Measurements from ENCODE around the gene ZNF322.
"Not testable (repeated sequence)": the region's sequence is repeated elsewhere in the genome, so short reads cannot be mapped to it uniquely, and the experiment has no call there.

DNA sequence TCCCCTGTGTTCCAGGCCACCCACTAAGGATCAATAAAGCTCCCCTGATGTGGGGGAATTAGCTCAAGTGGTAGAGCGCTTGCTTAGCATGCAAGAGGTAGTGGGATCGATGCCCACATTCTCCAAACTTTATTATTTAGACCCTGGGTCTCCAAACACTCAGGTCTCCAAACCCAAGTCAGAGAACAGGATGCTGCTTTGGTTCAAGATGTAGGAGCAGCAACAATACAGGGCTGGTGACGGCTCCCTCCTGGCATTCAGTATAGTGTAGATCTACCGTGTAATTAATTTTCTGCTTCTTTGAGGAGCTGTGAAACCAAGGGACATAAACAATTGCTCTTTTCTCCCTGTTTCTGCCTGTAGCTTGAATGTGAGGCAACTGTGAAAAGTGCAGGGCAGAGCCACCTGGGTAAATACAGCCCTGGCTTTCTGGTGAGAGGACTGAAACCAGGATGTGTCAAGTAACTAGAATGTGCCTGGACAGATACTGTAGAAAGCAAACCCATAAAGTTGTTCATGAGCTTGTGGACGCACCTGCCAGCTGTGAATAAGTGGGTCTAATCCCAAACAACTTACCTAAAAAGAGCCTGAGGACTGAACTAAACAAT is 23.0 kb upstream of the ZNF322 start:
- not testable (repeated sequence) for TF ChIP-seq POLR2A, CTCF (IDR thresholded peaks at IDR 0.05)

All from uterus (tissue), 2 donors.